HL-60/S4 (cell line): ENCODE results near the gene RAD51B.

ENCODE experiments used
- in situ Hi-C: fragments of 300-500 bp; cut with MboI; formaldehyde crosslinking; loops from 2 replicates; pipeline ENCODE4 v1.14.3; 2022; ENCODE audit warnings: low sequenced_read_pairs

The RAD51B gene

GRCh38 chr14:68442828-68443629 is 623.5 kb downstream of the RAD51B start:
- in situ Hi-C loops = no loop called here

DNA sequence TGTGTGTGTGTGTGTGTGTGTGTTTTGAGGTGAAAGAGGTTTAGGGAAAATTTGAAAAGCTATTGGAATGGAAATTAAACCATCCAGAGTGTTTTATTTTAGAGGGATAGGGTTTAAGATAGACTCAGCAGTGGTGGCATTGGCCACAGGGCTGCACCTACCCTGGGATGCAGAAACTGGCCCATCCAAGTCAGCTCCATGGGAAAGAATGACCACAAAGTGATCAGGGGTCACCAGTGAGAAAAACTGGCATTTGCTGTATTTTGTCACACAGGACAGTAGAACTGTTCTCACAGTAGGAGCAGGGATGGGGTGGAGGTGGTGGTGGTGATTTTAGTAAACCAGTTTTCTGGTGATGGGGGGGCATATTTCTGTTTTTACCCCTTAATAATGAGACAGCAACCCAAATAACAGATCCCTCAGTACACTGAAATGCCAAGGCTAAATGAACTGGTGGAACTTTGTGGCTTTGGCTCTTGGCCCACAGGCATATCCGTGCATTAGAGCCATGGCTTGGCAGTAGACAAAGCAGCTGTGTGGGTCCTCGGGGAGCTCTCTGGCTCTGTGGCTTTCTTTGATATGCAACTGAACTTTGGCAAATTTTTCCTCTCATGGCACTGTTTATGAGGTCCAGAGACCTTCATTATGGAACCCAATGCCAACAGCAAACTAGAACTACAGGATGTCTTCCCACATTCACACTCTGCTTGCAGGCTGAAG is 625.0 kb downstream of the RAD51B start:
- in situ Hi-C loops = no loop called here

DNA sequence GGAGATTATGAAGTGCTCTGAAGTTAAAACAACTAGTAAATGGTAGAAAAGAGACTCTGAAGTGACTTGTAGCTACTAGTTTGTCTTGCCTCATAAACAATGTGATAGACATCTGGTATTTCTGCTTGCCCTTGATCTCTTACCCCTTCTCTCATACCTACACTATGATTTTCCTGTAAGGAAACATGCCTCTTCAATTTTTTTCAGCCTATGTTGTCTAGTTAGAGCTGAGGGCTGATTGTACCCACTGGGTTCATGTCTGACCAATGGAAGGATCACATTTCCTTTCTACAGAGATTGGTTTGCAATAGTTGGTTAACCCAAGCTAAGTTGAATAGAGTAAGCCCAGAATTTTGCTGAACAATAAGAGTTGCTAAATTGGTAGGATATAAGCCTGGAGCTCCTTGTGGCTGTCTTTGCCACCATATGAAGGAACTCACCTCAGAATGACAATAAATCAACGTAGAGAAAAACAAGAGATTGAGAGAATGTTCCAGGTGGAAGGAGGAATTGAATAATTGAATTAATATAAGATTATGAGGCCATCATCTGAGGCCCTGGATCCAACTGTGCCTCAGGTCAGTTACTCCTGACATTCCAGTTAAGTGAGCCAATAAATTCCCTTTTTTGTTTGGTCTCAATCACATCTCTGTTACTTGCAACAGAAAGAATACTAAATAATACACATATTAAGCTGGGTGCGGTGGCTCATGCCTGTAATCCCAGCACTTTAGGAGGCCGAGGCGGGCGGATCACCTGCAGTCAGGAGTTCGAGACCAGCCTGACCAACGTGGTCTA is 626.9 kb downstream of the RAD51B start:
- in situ Hi-C loops = no loop called here

GRCh38 chr14:68447581-68448251 is 628.1 kb downstream of the RAD51B start:
- in situ Hi-C loops = no loop called here

DNA sequence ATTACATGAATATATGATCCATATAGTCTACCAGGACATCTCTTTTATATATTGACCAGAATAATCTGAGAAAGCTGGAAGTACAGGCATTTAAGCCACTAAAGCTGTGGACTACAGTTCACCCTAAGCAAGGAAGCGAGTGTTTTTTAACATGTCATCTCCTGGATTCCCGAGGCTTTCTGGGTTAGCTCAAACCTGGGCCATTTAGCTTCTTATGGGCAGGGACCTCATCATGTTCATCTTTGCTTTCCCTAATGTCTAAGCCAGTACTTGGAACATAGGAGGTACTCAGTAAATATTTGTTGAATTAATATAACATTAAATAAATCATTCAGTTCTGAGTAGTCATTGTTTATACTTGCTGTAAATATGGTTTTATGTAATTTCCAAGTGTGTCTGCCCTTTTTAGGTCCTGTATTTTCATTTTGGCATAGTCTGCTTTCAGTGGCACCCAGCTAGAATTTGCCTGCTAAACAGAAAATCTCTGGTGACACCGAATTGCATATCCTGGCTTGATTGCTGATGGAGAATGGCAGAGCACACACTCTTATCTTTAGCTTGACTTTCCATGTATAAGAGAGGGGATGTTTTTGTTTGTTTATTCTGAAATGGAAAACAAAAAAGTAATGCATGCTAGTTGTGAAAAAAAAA is 628.8 kb downstream of the RAD51B start:
- in situ Hi-C loops = no loop called here

DNA sequence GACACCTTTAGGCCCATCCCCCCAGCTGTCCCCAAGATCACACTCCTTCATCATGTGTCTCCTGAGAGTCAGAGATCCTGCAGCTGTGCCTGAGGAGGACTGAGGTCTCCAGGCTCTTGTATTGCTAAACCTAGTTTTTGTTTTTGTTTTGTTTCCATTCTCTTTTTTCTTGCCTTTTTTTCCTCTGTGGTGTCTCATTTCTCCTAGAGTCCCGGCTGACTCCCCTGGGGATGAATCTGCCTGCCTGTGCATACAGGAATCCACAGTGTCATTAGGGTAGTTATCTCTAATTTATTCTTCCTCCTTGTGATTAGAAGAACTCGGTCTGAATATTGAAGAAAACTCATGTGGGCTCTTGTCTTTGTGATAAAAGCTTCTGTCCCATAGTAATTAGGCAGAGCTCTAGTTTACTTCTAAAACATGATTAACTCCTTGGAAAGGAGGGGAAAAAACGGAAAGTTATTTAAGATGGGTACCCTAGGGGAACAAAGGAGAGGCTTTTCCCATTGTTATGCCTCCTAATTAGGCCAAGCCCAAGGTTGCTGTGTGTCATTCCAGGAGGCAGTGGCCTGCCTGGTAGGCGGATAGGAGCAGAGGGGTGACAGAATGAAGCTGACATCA is 630.1 kb downstream of the RAD51B start:
- in situ Hi-C loops = no loop called here

DNA sequence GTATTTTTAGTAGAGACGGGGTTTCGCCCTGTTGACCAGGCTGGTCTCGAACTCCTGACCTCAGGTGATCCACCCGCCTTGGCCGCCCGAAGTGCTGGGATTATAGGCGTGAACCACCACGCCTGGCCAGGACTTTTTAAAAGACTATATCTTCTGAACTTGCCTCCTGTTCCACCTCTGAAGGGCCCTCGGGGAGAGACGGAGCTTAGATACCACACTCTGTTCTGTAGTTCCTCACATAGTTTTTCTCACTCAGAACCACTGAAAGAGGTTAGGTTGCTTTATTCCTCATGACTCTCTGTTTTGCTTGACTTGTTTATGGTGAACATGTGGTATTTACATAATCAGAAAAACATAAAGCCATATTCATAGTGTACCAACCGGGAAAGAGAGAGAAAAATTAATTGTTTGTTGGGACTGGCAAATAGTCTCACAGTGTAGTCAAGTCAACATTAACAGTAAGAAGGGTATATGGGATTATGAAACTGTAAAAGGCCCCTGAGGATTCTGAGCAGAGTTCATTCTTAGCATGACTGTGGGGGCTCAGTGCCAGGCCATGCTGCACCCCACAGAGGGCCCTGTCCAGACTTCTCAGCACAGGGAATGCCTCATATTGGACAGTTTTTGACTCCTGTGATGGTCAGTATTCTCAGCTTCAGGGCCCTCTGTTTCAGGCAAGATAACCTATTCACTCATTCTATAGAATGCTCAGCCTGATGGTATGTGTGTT is 631.0 kb downstream of the RAD51B start:
- in situ Hi-C loops = no loop called here

- in situ Hi-C loops = no loop called here
Measured at GRCh38 chr14:68451696-68452373, 632.3 kb downstream of the RAD51B start.

GRCh38 chr14:68458253-68458652 is 638.7 kb downstream of the RAD51B start:
- in situ Hi-C loops = no loop called here

GRCh38 chr14:68458840-68459469 is 639.4 kb downstream of the RAD51B start:
- in situ Hi-C loops = no loop called here

DNA sequence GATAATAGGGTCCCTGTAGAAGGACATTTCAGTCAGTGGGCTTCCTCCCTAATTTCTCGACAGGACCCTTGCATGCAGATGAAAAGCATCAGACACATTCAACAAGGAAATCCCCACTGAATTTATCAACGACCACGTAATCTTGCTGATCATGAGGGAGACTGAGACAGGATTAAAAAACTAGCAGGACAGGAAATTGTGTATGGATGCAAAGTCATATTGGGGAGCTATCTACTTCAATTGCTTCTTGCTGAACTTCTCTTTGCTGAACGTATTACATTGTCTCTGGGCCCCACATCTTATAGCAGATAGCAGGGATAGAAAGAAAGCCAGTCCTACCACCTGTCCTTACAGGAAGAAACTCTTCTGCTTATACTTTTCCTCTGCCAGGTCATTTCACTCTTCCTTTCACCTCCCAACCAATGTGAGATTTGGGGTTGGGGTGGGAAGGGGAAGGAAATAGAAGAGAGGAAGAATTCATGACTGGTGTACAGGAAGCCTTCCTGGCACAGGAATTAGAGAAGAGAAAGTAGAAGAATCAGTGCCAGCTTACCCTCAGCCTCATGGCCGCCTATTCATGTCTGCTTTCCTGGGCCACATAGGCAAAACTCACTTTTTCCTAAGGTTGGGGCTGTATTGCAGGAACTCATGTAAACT is 640.0 kb downstream of the RAD51B start:
- in situ Hi-C loops = no loop called here

- in situ Hi-C loops = no loop called here
Measured at GRCh38 chr14:68460541-68460940, 641.0 kb downstream of the RAD51B start.

- in situ Hi-C loops = no loop called here
Measured at GRCh38 chr14:68461086-68461485, 641.5 kb downstream of the RAD51B start.

GRCh38 chr14:68462683-68463082 is 643.1 kb downstream of the RAD51B start:
- in situ Hi-C loops = no loop called here

- in situ Hi-C loops = no loop called here
Measured at GRCh38 chr14:68463299-68463698, 643.7 kb downstream of the RAD51B start.

DNA sequence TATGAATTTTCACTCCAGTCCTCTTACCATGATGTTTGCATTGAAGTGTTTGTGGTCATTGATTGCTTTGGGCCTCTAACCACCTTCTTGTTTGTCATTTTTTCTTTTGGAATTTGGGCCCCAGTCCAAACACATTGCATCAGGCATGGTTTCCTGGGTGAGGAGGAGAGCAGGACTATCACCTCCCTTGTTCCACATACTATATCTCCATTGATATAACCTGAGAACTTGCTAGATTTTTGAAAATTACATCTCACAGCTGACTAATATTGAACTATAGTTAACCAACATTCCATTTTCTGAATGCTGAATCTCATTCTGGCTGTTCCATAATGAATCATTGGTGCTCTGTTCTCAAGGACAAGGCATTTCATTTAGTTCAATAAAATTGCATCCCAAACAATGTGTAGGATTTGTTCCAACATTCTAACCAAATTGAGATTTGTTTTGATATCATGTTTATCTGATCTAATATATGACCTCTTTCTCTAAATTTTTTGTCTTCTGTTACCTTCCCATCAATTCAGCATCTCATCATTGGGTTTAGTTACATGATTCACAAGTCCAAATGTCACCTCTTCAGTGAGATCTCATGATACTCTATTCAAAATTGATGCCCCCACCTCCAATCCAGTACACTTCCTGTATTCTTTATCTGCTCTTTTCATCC is 644.3 kb downstream of the RAD51B start:
- in situ Hi-C loops = no loop called here

DNA sequence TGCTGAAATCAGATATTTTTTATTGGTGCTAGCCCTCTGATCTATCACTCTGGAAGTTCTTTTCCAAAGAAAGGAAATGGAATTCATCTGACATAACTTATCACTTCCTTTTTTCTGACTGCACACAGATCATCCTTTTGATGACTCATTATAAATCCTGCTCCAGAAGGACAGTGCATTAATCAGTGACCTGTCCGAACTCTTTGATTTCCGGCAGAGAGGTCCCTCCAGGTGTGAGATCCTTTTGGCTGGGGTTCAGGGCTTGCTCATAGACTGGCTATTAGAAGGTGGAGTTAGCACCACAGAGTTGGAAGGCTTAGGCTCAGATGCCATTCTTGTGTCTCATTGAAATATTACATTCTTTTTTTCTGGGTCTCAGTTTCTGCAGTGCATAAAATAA is 645.1 kb downstream of the RAD51B start:
- in situ Hi-C loops = no loop called here
